Epithelial cell of proximal tubule (primary cell): Measurements from ENCODE around the gene RAET1E. TPM values are rescaled to one million over a fixed set of nuclear protein-coding genes. Genes with fewer than 3 reads are reported as not detected.
A peak's percentile ranks its signal among the peaks of the same experiment; 100 is the strongest.
"Not testable (repeated sequence)": the region's sequence is repeated elsewhere in the genome, so short reads cannot be mapped to it uniquely, and the experiment has no call there.

Source experiments
- DNase-seq: peaks from one replicate; pipeline ENCODE4 v3.0.0-alpha.2; 2011; ENCODE audit warnings: low read depth
- H3K4me3 ChIP-seq: 2 replicates; pipeline ENCODE4 v1.5.1; 2011; ENCODE audit warnings: low read depth, mild to moderate bottlenecking, low read length
- total RNA-seq: library from RNA; depleted of rRNA; stranded (reverse); fragments of >200 nt; gene quantifications from 2 replicates; pipeline ENCODE4 v1.2.3, GENCODE V29; 2015
- TF ChIP-seq, protein P1 (sequence below): conservative IDR thresholded peaks from 2 replicates; pipeline ENCODE4 v1.5.1; 2012; ENCODE audit warnings: low read depth, mild to moderate bottlenecking, low read length

Gene RAET1E
- total RNA-seq, 1 donor from 2014 or later = not detected

DNA sequence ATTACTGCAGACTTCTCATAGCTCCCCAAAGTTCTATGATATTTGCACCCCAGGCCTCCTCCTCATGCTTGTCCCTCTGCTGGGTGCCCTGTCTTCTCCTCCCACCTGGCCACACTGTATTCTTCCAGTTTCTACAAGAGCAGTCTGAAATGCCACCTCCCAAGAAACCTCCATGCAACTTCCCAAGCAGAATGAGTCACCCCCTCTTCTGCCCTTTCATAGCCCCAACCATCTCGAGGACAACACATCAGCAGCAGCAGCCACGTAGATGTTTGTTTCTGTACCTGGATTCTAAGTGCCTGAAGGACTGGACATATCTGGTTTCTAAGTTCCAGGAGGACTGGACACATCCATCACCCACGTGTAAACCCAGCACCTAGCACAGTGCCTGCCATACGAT is 37.3 kb upstream of the RAET1E start:
- no peak for DNase-seq
- H3K4me3 ChIP-seq = no peak overlapping the region
- TF ChIP-seq, protein P1, sequence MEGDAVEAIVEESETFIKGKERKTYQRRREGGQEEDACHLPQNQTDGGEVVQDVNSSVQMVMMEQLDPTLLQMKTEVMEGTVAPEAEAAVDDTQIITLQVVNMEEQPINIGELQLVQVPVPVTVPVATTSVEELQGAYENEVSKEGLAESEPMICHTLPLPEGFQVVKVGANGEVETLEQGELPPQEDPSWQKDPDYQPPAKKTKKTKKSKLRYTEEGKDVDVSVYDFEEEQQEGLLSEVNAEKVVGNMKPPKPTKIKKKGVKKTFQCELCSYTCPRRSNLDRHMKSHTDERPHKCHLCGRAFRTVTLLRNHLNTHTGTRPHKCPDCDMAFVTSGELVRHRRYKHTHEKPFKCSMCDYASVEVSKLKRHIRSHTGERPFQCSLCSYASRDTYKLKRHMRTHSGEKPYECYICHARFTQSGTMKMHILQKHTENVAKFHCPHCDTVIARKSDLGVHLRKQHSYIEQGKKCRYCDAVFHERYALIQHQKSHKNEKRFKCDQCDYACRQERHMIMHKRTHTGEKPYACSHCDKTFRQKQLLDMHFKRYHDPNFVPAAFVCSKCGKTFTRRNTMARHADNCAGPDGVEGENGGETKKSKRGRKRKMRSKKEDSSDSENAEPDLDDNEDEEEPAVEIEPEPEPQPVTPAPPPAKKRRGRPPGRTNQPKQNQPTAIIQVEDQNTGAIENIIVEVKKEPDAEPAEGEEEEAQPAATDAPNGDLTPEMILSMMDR = no peak

DNA sequence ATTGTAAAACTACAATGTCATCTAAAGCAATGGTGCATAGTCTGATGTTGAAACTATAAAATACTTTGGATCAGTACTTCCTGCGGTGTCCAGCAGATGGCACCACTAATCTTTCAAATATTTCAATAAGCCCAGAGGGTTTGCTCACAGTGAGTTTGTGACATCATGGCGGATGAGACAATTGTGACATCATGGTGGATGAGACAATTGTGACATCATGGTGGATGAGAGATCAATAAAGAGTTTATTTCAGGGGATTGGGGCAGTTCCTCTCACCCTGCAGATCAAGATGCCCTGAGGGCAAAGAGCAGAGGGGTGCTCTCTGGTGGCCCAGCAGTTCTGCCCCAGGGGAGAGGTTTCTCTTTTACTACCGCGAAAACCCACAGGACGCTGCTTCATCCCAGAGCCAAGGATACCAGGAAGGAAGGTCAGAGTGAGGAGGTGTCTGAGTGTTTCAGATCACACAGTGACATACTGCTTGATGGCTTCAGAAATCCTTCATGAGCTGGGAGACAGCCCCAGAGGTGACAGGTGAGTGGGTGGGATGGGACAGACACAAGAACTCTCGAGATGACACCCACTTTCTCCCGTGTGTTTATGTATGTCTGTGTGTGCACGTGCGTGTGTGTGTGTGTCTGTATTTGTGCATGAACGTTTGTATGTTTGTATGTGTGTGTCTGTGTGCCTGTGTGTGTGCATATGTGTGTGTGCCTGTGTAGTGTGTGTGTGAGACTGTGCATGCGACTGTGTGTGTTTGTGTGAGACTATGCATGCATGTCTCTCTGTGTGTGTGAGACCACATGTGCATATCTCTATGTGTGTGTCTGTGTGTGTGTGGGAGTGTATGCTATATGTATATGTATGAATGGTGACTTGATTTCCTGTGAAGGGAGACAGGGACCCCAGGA is 36.6 kb upstream of the RAET1E start:
- TF ChIP-seq, protein P1 = peak; percentile 73
- no peak overlapping the region for H3K4me3 ChIP-seq
- peak; percentile 39 for DNase-seq

DNA sequence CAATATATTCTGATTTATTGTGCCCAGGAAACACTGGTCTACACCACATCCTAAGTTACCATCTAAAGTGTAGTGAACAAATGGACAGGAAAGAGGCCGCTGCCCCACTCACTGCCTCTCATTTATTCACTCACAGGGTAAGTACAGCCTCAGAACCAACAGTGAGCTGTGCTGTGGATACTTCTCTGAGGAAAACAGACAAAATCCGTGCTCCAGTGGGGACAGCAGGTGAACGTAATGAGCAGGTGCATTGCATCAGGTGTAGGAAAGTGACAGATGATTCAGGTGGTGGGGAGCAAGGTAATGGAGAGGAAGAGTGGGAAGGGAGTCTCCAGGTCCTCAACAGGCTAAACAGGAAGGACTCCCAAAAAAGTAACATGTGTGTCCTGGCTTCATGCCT is 35.5 kb upstream of the RAET1E start:
- TF ChIP-seq, protein P1 = no peak
- H3K4me3 ChIP-seq = no peak overlapping the region
- DNase-seq = no peak

DNA sequence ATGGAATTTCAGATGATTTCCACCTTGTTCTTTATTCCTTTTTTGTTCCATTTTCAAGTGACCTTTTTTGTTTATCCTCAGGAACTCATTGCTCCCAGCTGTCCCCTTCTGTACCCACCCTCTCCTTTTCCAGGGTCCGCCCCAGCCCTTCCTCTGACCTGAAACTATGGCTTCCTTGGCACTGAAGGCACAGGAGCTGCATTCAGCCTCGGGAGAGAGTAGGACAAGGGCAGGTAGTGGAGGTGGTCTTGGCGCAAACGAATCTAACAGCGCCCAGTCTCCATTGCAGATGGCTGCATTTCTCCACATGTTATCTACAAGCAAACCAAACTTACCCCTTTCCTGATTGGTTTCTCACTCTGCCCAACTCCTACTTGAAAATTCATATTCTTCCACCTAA is 35.1 kb upstream of the RAET1E start:
- TF ChIP-seq, protein P1 = no peak
- H3K4me3 ChIP-seq = no peak overlapping the region
- DNase-seq = no peak

DNA sequence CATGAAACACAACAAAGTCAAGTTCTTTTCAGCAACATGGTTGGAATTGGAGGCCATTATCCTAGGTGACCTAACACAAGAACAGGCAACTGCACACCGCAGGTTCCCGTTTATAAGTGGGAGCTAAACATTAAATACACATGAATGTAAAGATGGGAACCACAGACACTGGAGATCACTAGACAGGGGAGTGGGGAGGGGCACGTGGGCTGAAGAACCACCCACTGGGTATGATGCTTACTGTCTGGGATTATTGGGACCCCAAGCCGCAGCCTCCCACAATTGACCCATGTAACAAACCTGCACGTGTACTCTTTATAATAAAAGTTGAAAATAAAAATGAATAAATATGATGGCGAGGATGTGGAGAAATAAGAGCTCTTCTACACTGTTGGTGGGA is 33.6 kb upstream of the RAET1E start:
- H3K4me3 ChIP-seq = no peak overlapping the region
- TF ChIP-seq, protein P1 = no peak
- no peak for DNase-seq

DNA sequence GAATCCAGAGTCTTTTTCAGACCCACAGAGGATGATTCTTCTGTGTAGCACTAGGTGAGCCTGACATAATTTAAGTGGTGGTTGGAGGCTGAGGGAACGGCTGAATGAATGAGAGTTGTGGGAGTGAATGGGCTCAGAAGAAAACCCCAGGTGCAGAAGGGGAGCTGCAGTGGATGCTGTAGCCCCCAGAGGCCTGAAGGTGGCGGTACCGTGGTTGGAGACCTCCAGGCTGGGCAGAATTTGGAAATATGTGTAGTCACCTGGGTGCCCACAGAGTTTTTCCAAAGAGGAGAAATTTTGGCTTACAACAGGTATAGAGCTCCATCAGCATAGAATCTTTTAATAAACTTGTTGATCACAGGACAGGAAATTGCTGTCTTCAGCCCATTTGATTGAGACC is 31.5 kb upstream of the RAET1E start:
- no peak overlapping the region for H3K4me3 ChIP-seq
- TF ChIP-seq, protein P1 = peak; percentile 58
- no peak for DNase-seq

DNA sequence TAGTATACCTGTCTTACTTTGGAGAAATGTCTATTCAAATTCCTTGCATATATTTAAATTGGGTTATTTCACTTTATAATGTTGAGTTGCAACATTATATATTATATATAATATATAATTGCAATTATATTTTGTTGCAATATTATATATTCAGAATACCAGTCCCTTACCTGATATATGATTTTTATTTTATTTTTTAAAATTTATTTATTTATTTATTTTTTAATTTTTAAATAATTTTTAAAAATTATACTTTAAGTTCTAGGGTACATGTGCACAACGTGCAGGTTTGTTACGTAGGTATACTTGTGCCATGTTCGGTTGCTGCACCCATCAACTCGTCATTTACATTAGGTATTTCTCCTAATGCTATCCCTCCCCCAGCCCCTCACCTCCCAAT is 29.1 kb upstream of the RAET1E start:
- not testable (repeated sequence) for H3K4me3 ChIP-seq, DNase-seq
